Measurements from ENCODE around the gene MSH6.

DNA sequence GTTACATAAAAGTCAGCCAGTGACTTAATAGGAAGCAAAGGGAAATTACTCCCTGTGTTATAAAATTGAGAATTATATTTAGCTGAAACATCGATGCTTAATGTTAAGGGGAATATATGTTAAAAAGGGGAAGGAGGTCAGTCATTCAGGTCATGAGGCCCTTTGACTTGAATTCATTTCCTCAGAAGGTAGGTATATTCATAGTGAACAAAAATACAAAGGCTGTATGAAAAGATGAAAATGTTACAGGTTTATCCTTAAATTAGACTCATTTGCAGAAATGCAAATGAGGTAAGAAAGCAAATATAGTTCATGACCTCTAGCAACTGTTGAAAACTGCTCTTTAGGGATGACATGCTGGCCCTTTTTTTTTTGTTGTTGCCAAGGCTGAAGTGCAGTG is 20.8 kb downstream of the MSH6 start:
- TF ChIP-seq, protein P1, sequence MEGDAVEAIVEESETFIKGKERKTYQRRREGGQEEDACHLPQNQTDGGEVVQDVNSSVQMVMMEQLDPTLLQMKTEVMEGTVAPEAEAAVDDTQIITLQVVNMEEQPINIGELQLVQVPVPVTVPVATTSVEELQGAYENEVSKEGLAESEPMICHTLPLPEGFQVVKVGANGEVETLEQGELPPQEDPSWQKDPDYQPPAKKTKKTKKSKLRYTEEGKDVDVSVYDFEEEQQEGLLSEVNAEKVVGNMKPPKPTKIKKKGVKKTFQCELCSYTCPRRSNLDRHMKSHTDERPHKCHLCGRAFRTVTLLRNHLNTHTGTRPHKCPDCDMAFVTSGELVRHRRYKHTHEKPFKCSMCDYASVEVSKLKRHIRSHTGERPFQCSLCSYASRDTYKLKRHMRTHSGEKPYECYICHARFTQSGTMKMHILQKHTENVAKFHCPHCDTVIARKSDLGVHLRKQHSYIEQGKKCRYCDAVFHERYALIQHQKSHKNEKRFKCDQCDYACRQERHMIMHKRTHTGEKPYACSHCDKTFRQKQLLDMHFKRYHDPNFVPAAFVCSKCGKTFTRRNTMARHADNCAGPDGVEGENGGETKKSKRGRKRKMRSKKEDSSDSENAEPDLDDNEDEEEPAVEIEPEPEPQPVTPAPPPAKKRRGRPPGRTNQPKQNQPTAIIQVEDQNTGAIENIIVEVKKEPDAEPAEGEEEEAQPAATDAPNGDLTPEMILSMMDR (IDR thresholded peaks at IDR 0.05): no peak
- no peak for TF ChIP-seq POLR2A (IDR thresholded peaks at IDR 0.05)

All from adrenal gland (tissue), 5 donors.